ENCODE measurements around the gene USP33.

GRCh38 chr1:77779529-77780281, 20.1 kb upstream of the USP33 start, which contains the start of gene MIGA1:
- TF ChIP-seq CTCF (conservative IDR thresholded peaks at IDR 0.05 in 1 of 2, IDR thresholded peaks at IDR 0.05 in 1 of 2; ENCODE audit: extremely low read depth in 1 of 2, insufficient read depth in 1 of 2, low read depth in 1 of 2, low read length in 2 of 2) (no peak), EZH2 (IDR thresholded peaks at IDR 0.05; ENCODE audit: borderline replicate concordance, low read length) (no peak)

Measured in mammary epithelial cell (primary cell).